DOHH2 (cell line): ENCODE measurements around the gene FAM53A.

Experiments used
- EZH2phosphoT487 ChIP-seq: fragments of 200-600 bp; sonication (generic); IDR thresholded peaks from 2 replicates; pipeline ENCODE4 v1.6.1; 2017; ENCODE audit warnings: borderline replicate concordance, mild to moderate bottlenecking, antibody characterized with exemption, low read length, moderate library complexity, mixed read lengths
- TF ChIP-seq, protein P1 (sequence below): fragments of 200-600 bp; sonication (generic); IDR thresholded peaks from one replicate; pipeline ENCODE4 v1.5.1; 2014; ENCODE audit warnings: antibody characterized with exemption, mild to moderate bottlenecking, low read depth, low read length; ENCODE audit not compliant: poor library complexity, severe bottlenecking

DNA sequence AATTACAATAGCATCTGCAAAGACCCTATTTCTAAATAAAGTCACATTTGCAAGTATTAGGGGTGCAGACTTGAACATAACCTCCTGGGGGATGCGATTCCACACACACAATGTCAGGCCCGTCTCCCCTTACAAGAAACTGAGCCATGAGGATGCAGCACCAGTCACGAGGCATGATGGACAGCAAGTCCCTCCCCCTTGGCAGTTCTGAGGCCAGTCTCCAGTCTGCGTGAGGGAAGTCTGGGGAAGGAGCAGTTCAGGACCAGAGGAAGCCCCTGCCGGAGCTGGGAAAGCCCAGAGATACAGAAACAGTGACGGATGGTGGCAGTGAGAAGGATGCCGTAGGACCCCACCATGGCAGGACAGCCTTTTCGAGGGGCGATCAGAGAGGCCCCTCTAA is 9.4 kb downstream of the FAM53A start:
- TF ChIP-seq, protein P1, sequence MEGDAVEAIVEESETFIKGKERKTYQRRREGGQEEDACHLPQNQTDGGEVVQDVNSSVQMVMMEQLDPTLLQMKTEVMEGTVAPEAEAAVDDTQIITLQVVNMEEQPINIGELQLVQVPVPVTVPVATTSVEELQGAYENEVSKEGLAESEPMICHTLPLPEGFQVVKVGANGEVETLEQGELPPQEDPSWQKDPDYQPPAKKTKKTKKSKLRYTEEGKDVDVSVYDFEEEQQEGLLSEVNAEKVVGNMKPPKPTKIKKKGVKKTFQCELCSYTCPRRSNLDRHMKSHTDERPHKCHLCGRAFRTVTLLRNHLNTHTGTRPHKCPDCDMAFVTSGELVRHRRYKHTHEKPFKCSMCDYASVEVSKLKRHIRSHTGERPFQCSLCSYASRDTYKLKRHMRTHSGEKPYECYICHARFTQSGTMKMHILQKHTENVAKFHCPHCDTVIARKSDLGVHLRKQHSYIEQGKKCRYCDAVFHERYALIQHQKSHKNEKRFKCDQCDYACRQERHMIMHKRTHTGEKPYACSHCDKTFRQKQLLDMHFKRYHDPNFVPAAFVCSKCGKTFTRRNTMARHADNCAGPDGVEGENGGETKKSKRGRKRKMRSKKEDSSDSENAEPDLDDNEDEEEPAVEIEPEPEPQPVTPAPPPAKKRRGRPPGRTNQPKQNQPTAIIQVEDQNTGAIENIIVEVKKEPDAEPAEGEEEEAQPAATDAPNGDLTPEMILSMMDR: no peak
- TF ChIP-seq EZH2phosphoT487: no peak
